GM12892 (cell line): ENCODE measurements around the gene TEX12.

Experiments used
- POLR2A ChIP-seq: IDR thresholded peaks from 2 replicates; pipeline ENCODE4 v1.6.1; 2011; ENCODE audit warnings: low read depth, low read length, control low read depth
- POLR2AphosphoS5 ChIP-seq: IDR thresholded peaks from 2 replicates; pipeline ENCODE4 v1.6.1; 2011; ENCODE audit warnings: low read depth, low read length, control low read depth
- TAF1 ChIP-seq: IDR thresholded peaks from 2 replicates; pipeline ENCODE4 v1.6.1; 2011; ENCODE audit warnings: low read depth, mild to moderate bottlenecking, control low read depth, low read length, borderline replicate concordance

DNA sequence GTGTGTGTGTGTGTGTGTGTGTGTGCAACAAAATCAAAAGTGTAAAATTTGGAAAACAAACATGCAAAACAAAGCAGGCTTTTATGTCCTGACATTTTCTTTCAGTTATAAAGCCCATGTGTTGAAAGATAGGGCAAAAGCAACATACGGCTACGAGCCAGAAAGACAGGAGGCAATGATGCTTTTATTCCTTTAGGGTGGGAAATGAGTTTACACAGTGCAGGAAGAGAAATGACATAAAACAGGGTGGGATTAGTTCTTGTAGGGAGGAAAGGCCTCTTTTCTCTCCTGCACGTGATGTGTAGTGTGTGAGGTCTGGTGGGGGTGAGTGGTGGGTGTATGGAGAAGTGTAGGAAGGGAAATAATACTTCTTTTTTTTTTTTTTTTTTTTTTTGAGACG, 32.7 kb upstream of the TEX12 start:
- no peak for TF ChIP-seq POLR2AphosphoS5
- TF ChIP-seq POLR2A: no peak
- no peak for TF ChIP-seq TAF1
